NCI-H1092 treated with DMSO at 0.1 percent for 48 hours (cell line): ENCODE measurements around the gene GMDS.
A peak's percentile ranks its signal among the peaks of the same experiment; 100 is the strongest.
"Not testable (repeated sequence)": the region's sequence is repeated elsewhere in the genome, so short reads cannot be mapped to it uniquely, and the experiment has no call there.

Experiments used
- DNase-seq: peaks from one replicate; lab custom pipeline; 2025; lab: John Stamatoyannopoulos, UW

GMDS gene

GRCh38 chr6:1858196-1858595 lies 387.2 kb downstream of the GMDS start:
- no peak for DNase-seq

- DNase-seq: peak; percentile 59
Measured at GRCh38 chr6:1856381-1856780, 389.0 kb downstream of the GMDS start.

GRCh38 chr6:1855890-1856289 lies 389.5 kb downstream of the GMDS start:
- no peak for DNase-seq

- no peak for DNase-seq
Measured at GRCh38 chr6:1854296-1854695, 391.1 kb downstream of the GMDS start.

- no peak for DNase-seq
Measured at GRCh38 chr6:1853761-1854160, 391.6 kb downstream of the GMDS start.

GRCh38 chr6:1851681-1852456 lies 393.5 kb downstream of the GMDS start:
- no peak for DNase-seq

- DNase-seq: no peak
Measured at GRCh38 chr6:1850840-1851157, 394.6 kb downstream of the GMDS start.

GRCh38 chr6:1850121-1850839 lies 395.1 kb downstream of the GMDS start:
- DNase-seq: no peak

- no peak for DNase-seq
Measured at GRCh38 chr6:1849691-1850090, 395.7 kb downstream of the GMDS start.

- no peak for DNase-seq
Measured at GRCh38 chr6:1848752-1849151, 396.7 kb downstream of the GMDS start.

- DNase-seq: no peak
Measured at GRCh38 chr6:1846611-1847010, 398.8 kb downstream of the GMDS start.

GRCh38 chr6:1845543-1845942 lies 399.9 kb downstream of the GMDS start:
- DNase-seq: not testable (repeated sequence)

- DNase-seq: no peak
Measured at GRCh38 chr6:1842334-1842733, 403.1 kb downstream of the GMDS start.

GRCh38 chr6:1841136-1841535 lies 404.3 kb downstream of the GMDS start:
- no peak for DNase-seq

- no peak for DNase-seq
Measured at GRCh38 chr6:1840491-1841121, 404.8 kb downstream of the GMDS start.

- DNase-seq: no peak
Measured at GRCh38 chr6:1839361-1839760, 406.0 kb downstream of the GMDS start.

GRCh38 chr6:1838604-1839213 lies 406.7 kb downstream of the GMDS start:
- no peak for DNase-seq

- DNase-seq: no peak
Measured at GRCh38 chr6:1837826-1838225, 407.6 kb downstream of the GMDS start.

GRCh38 chr6:1836690-1837089 lies 408.7 kb downstream of the GMDS start:
- no peak for DNase-seq

- no peak for DNase-seq
Measured at GRCh38 chr6:1834646-1835516, 410.5 kb downstream of the GMDS start.

- DNase-seq: no peak
Measured at GRCh38 chr6:1834207-1834606, 411.2 kb downstream of the GMDS start.
